ENCODE results near the gene RAI2. TPM values are rescaled to one million over a fixed set of nuclear protein-coding genes. Genes with fewer than 3 reads are reported as not detected.

Gene RAI2
- total RNA-seq, 1 donor from 2014 or later: 0.27 TPM

GRCh38 chrX:17768997-17769396, 92.1 kb downstream of the RAI2 start:
- Mint-ChIP-seq H3K4me1 (ENCODE audit: unreplicated experiment) (no peaks in the 10 kb centered on the region), H3K9me3 (ENCODE audit: unreplicated experiment) (no peaks in the 10 kb centered on the region), H3K36me3 (ENCODE audit: unreplicated experiment) (no peaks in the 10 kb centered on the region), H3K27ac (ENCODE audit: unreplicated experiment) (no peak overlapping the region), H3K4me3 (ENCODE audit: unreplicated experiment) (no peak overlapping the region), H3K27me3 (ENCODE audit: unreplicated experiment) (no peaks in the 10 kb centered on the region)
- no peak for TF ChIP-seq CTCF (IDR thresholded peaks at IDR 0.05)
- DNase-seq (ENCODE audit: extremely low spot score, unreplicated experiment): no peak

GRCh38 chrX:17767734-17768133, 93.4 kb downstream of the RAI2 start:
- TF ChIP-seq CTCF (IDR thresholded peaks at IDR 0.05): no peak
- Mint-ChIP-seq H3K36me3 (ENCODE audit: unreplicated experiment) (no peaks in the 10 kb centered on the region), H3K27me3 (ENCODE audit: unreplicated experiment) (no peaks in the 10 kb centered on the region), H3K4me3 (ENCODE audit: unreplicated experiment) (no peak overlapping the region), H3K9me3 (ENCODE audit: unreplicated experiment) (no peaks in the 10 kb centered on the region), H3K4me1 (ENCODE audit: unreplicated experiment) (no peaks in the 10 kb centered on the region), H3K27ac (ENCODE audit: unreplicated experiment) (no peak overlapping the region)
- no peak for DNase-seq (ENCODE audit: extremely low spot score, unreplicated experiment)

GRCh38 chrX:17759990-17760389, 101.1 kb downstream of the RAI2 start:
- H3K27me3 Mint-ChIP-seq (ENCODE audit: unreplicated experiment): no peaks in the 10 kb centered on the region
- no peak for TF ChIP-seq CTCF (IDR thresholded peaks at IDR 0.05)
- H3K4me3 Mint-ChIP-seq (ENCODE audit: unreplicated experiment): no peak overlapping the region
- no peak for DNase-seq (ENCODE audit: extremely low spot score, unreplicated experiment)
- H3K9me3 Mint-ChIP-seq (ENCODE audit: unreplicated experiment): no peaks in the 10 kb centered on the region
- peaks cover 9% of the 10 kb centered on the region for H3K4me1 Mint-ChIP-seq (ENCODE audit: unreplicated experiment)
- no peak overlapping the region for H3K27ac Mint-ChIP-seq (ENCODE audit: unreplicated experiment)
- no peaks in the 10 kb centered on the region for H3K36me3 Mint-ChIP-seq (ENCODE audit: unreplicated experiment)

GRCh38 chrX:17758382-17758781, 102.7 kb downstream of the RAI2 start:
- Mint-ChIP-seq H3K4me1 (ENCODE audit: unreplicated experiment) (peaks cover 9% of the 10 kb centered on the region), H3K4me3 (ENCODE audit: unreplicated experiment) (no peak overlapping the region), H3K36me3 (ENCODE audit: unreplicated experiment) (no peaks in the 10 kb centered on the region), H3K9me3 (ENCODE audit: unreplicated experiment) (no peaks in the 10 kb centered on the region), H3K27me3 (ENCODE audit: unreplicated experiment) (no peaks in the 10 kb centered on the region), H3K27ac (ENCODE audit: unreplicated experiment) (no peak overlapping the region)
- no peak for DNase-seq (ENCODE audit: extremely low spot score, unreplicated experiment)
- no peak for TF ChIP-seq CTCF (IDR thresholded peaks at IDR 0.05)

GRCh38 chrX:17750436-17750835, 110.7 kb downstream of the RAI2 start:
- DNase-seq (ENCODE audit: extremely low spot score, unreplicated experiment): no peak
- TF ChIP-seq CTCF (IDR thresholded peaks at IDR 0.05): no peak
- Mint-ChIP-seq H3K4me1 (ENCODE audit: unreplicated experiment) (no peaks in the 10 kb centered on the region), H3K4me3 (ENCODE audit: unreplicated experiment) (no peak overlapping the region), H3K27ac (ENCODE audit: unreplicated experiment) (no peak overlapping the region), H3K36me3 (ENCODE audit: unreplicated experiment) (peaks cover 7% of the 10 kb centered on the region), H3K27me3 (ENCODE audit: unreplicated experiment) (no peaks in the 10 kb centered on the region), H3K9me3 (ENCODE audit: unreplicated experiment) (no peaks in the 10 kb centered on the region)

Other genes starting within 250 kb of the RAI2 start
- gene SCML1, start 123.8 kb downstream of the RAI2 start, total RNA-seq: 7.0 and 8.2 TPM in 2 replicates